Neuronal stem cell (in vitro differentiated cells): Measurements from ENCODE around the gene L3MBTL4.

Experiments
- DNase-seq: peaks from one replicate; pipeline ENCODE4 v3.0.0-alpha.2; 2013; ENCODE audit warnings: low spot score
- H2AFZ ChIP-seq: one replicate; pipeline ENCODE4 v1.6.1; 2013; ENCODE audit warnings: mild to moderate bottlenecking, low read length, inconsistent platforms
- H2AK5ac ChIP-seq: 2 replicates; pipeline ENCODE4 v1.6.1; 2013; ENCODE audit warnings: low read depth, mild to moderate bottlenecking, inconsistent platforms, low read length, moderate library complexity, mixed read lengths
- H2BK120ac ChIP-seq: 2 replicates; pipeline ENCODE4 v1.6.1; 2013; ENCODE audit warnings: low read depth, mild to moderate bottlenecking, inconsistent platforms, low read length, moderate library complexity, mixed read lengths
- H2BK12ac ChIP-seq: one replicate; pipeline ENCODE4 v1.6.1; 2013; ENCODE audit warnings: low read length, inconsistent platforms
- H2BK15ac ChIP-seq: 2 replicates; pipeline ENCODE4 v1.6.1; 2013; ENCODE audit warnings: mild to moderate bottlenecking, low read length, inconsistent platforms, mixed read lengths
- H2BK5ac ChIP-seq: one replicate; pipeline ENCODE4 v1.6.1; 2013; ENCODE audit warnings: inconsistent platforms, mild to moderate bottlenecking, low read length, moderate library complexity
- H3K14ac ChIP-seq: one replicate; pipeline ENCODE4 v1.6.1; 2013; ENCODE audit warnings: low read length, inconsistent platforms
- H3K18ac ChIP-seq: 2 replicates; pipeline ENCODE4 v1.6.1; 2013; ENCODE audit warnings: low read length, inconsistent platforms
- H3K23ac ChIP-seq: 2 replicates; pipeline ENCODE4 v1.6.1; 2013; ENCODE audit warnings: low read depth, mild to moderate bottlenecking, mixed read lengths, low read length, inconsistent platforms; ENCODE audit not compliant: poor library complexity
- H3K27ac ChIP-seq: replicated peaks from 3 replicates; pipeline ENCODE4 v1.5.1; 2013; ENCODE audit warnings: low read length, inconsistent platforms
- H3K27me3 ChIP-seq, 3 experiments: 2 replicates each; pipeline ENCODE4 v1.6.1; 2013; ENCODE audit warnings: low read length in 3 of 3, mild to moderate bottlenecking in 2 of 3, inconsistent platforms in 1 of 3, low read depth in 1 of 3, mixed read lengths in 1 of 3, moderate library complexity in 1 of 3; ENCODE audit not compliant: control insufficient read depth in 3 of 3, insufficient read depth in 3 of 3
- H3K36me3 ChIP-seq, 2 donors: replicated peaks in 1 of 2; 2 replicates each; pipeline ENCODE4 v1.6.1; 2013; ENCODE audit warnings: low read length in 2 of 2; ENCODE audit not compliant: control insufficient read depth in 2 of 2, insufficient read depth in 2 of 2
- H3K4ac ChIP-seq: 2 replicates; pipeline ENCODE4 v1.6.1; 2013; ENCODE audit warnings: inconsistent platforms, mild to moderate bottlenecking, low read length, moderate library complexity
- H3K4me1 ChIP-seq, 2 donors: 1 replicate in 1 of 2; 2 replicates in 1 of 2; pipeline ENCODE4 v1.6.1; 2013; ENCODE audit warnings: low read length in 2 of 2, low read depth in 1 of 2; ENCODE audit not compliant: control insufficient read depth in 2 of 2, insufficient read depth in 1 of 2
- H3K4me2 ChIP-seq: one replicate; pipeline ENCODE4 v1.6.1; 2013; ENCODE audit warnings: mild to moderate bottlenecking, low read length, inconsistent platforms; ENCODE audit not compliant: insufficient read depth, poor library complexity, severe bottlenecking
- H3K4me3 ChIP-seq, 2 donors: 2 replicates each; pipeline ENCODE4 v1.5.1; 2013; ENCODE audit warnings: low read length in 2 of 2, mild to moderate bottlenecking in 2 of 2, inconsistent platforms in 1 of 2, moderate library complexity in 1 of 2
- H3K79me1 ChIP-seq: one replicate; pipeline ENCODE4 v1.6.1; 2013; ENCODE audit warnings: low read depth, mild to moderate bottlenecking, inconsistent platforms, low read length, moderate library complexity
- H3K9ac ChIP-seq: one replicate; pipeline ENCODE4 v1.6.1; 2013; ENCODE audit warnings: mild to moderate bottlenecking, low read depth, low read length, inconsistent platforms; ENCODE audit not compliant: poor library complexity
- H3K9me3 ChIP-seq, 2 donors: replicated peaks in 1 of 2; 2 replicates each; pipeline versions ENCODE3 to v1.6.1; 2013; ENCODE audit warnings: low read length in 2 of 2, mild to moderate bottlenecking in 2 of 2, inconsistent platforms in 1 of 2, low read depth in 1 of 2, mixed read lengths in 1 of 2, moderate library complexity in 1 of 2; ENCODE audit not compliant: control insufficient read depth in 2 of 2, insufficient read depth in 1 of 2
- H4K8ac ChIP-seq: one replicate; pipeline ENCODE4 v1.6.1; 2013; ENCODE audit warnings: low read depth, mild to moderate bottlenecking, inconsistent platforms, low read length, moderate library complexity
- H4K91ac ChIP-seq: one replicate; pipeline ENCODE4 v1.6.1; 2013; ENCODE audit warnings: low read length, low read depth, mild to moderate bottlenecking, inconsistent platforms; ENCODE audit not compliant: poor library complexity
- WGBS, 2 donors: extraction: QIAGEN DNeasy Blood & Tissue Kit; methylation state at CpG; one replicate each; pipeline ENCODE4 v1.1.7; 2013; ENCODE audit warnings: missing lambda C conversion rate in 2 of 2, mixed read lengths in 1 of 2; ENCODE audit not compliant: insufficient read length in 2 of 2, insufficient replicate concordance in 1 of 2; ENCODE audit errors: extremely low coverage in 2 of 2; 5-methylcytosine and 5-hydroxymethylcytosine counted together

The L3MBTL4 gene

GRCh38 chr18:5967666-5968065 is 447.0 kb downstream of the L3MBTL4 start:
- Histone ChIP-seq H3K27me3 (no peaks in the 10 kb centered on the region), H3K4me3 (no peak overlapping the region), H3K9me3 (no peaks in the 10 kb centered on the region), H2BK5ac (no peak overlapping the region), H2BK120ac (no peak overlapping the region), H3K79me1 (no peaks in the 10 kb centered on the region), H3K4ac (no peak overlapping the region), H3K18ac (peak overlapping the region; percentile 16), H3K36me3 (no peaks in the 10 kb centered on the region), H2BK12ac (no peak overlapping the region), H3K23ac (no peak overlapping the region), H3K9ac (no peak overlapping the region), H3K27ac (no peak overlapping the region), H4K91ac (no peak overlapping the region), H3K14ac (no peak overlapping the region), H3K4me1 (peaks cover 7 to 13% of the 10 kb centered on the region in 2 donors), H4K8ac (no peak overlapping the region), H2AK5ac (no peak overlapping the region), H2BK15ac (no peak overlapping the region), H2AFZ (no peak overlapping the region), H3K4me2 (no peak overlapping the region)
- WGBS, 2 donors, result no CpG with 5 or more reads among the region's 8 CpGs
- no peak for DNase-seq

- Histone ChIP-seq H3K27ac (no peak overlapping the region), H3K27me3 (no peaks in the 10 kb centered on the region)
- no CpG with 5 or more reads among the region's 8 CpGs for WGBS, 2 donors
Measured at GRCh38 chr18:5967007-5967406, 447.7 kb downstream of the L3MBTL4 start.

GRCh38 chr18:5966514-5966913 is 448.2 kb downstream of the L3MBTL4 start:
- no peak overlapping the region for H2AK5ac ChIP-seq
- H3K23ac ChIP-seq, result no peak overlapping the region
- H3K4me3 ChIP-seq, result no peak overlapping the region
- H3K9me3 ChIP-seq, result no peaks in the 10 kb centered on the region
- H2AFZ ChIP-seq, result no peak overlapping the region
- H3K27me3 ChIP-seq, result no peaks in the 10 kb centered on the region
- H3K4me2 ChIP-seq, result no peak overlapping the region
- H2BK120ac ChIP-seq, result no peak overlapping the region
- no peak overlapping the region for H3K18ac ChIP-seq
- H3K36me3 ChIP-seq, result no peaks in the 10 kb centered on the region
- H2BK15ac ChIP-seq, result no peak overlapping the region
- peaks cover 7 to 12% of the 10 kb centered on the region in 2 donors for H3K4me1 ChIP-seq
- H3K14ac ChIP-seq, result no peak overlapping the region
- no peak overlapping the region for H3K4ac ChIP-seq
- no peak overlapping the region for H2BK5ac ChIP-seq
- no peak overlapping the region for H2BK12ac ChIP-seq
- no peak overlapping the region for H4K91ac ChIP-seq
- no peak overlapping the region for H3K27ac ChIP-seq
- no peak overlapping the region for H4K8ac ChIP-seq
- WGBS, 2 donors, result no CpG with 5 or more reads among the region's 4 CpGs
- H3K9ac ChIP-seq, result no peak overlapping the region
- DNase-seq, result no peak
- H3K79me1 ChIP-seq, result no peaks in the 10 kb centered on the region

More at GRCh38 chr18:5967007-5967406, 447.7 kb downstream of the L3MBTL4 start:
- Histone ChIP-seq H2AK5ac (no peak overlapping the region), H2BK5ac (no peak overlapping the region), H4K91ac (no peak overlapping the region), H2AFZ (no peak overlapping the region), H2BK120ac (no peak overlapping the region), H3K4ac (no peak overlapping the region), H3K4me3 (no peak overlapping the region), H3K36me3 (no peaks in the 10 kb centered on the region), H3K9me3 (no peaks in the 10 kb centered on the region), H3K4me2 (no peak overlapping the region), H3K4me1 (peaks cover 7 to 13% of the 10 kb centered on the region in 2 donors), H3K14ac (no peak overlapping the region), H3K23ac (no peak overlapping the region), H3K79me1 (no peaks in the 10 kb centered on the region), H3K18ac (no peak overlapping the region), H2BK12ac (no peak overlapping the region), H4K8ac (no peak overlapping the region), H3K9ac (no peak overlapping the region), H2BK15ac (peak overlapping the region; percentile 34)
- no peak for DNase-seq

- H3K18ac ChIP-seq, result no peak overlapping the region
- H3K4ac ChIP-seq, result no peak overlapping the region
- no peaks in the 10 kb centered on the region for H3K79me1 ChIP-seq
- no peak overlapping the region for H2BK5ac ChIP-seq
- peaks cover 2 to 7% of the 10 kb centered on the region in 2 donors for H3K4me1 ChIP-seq
- H3K4me2 ChIP-seq, result no peak overlapping the region
- no peaks in the 10 kb centered on the region for H3K9me3 ChIP-seq
- no peak overlapping the region for H3K14ac ChIP-seq
- WGBS, 2 donors, result no CpG with 5 or more reads among the region's 2 CpGs
- H2BK12ac ChIP-seq, result no peak overlapping the region
- no peak for DNase-seq
- H3K4me3 ChIP-seq, result no peak overlapping the region
- H2BK120ac ChIP-seq, result no peak overlapping the region
- H3K27me3 ChIP-seq, result no peaks in the 10 kb centered on the region
- no peaks in the 10 kb centered on the region for H3K36me3 ChIP-seq
- no peak overlapping the region for H4K8ac ChIP-seq
- no peak overlapping the region for H3K23ac ChIP-seq
- H2BK15ac ChIP-seq, result no peak overlapping the region
- peak overlapping the region; percentile 16 for H2AFZ ChIP-seq
- H3K9ac ChIP-seq, result no peak overlapping the region
- H3K27ac ChIP-seq, result no peak overlapping the region
- no peak overlapping the region for H2AK5ac ChIP-seq
- H4K91ac ChIP-seq, result no peak overlapping the region
Measured at GRCh38 chr18:5964996-5965395, 449.7 kb downstream of the L3MBTL4 start.
